PFSK-1 (cell line): ENCODE data around the gene MEOX2.

Experiments used
- FOXP2 ChIP-seq: optimal IDR thresholded peaks from 2 replicates; pipeline ENCODE3; 2011; ENCODE audit warnings: borderline replicate concordance, control low read depth, inconsistent platforms; ENCODE audit not compliant: insufficient read depth; ENCODE audit errors: extremely low read length, extremely low read depth
- POLR2AphosphoS5 ChIP-seq: IDR thresholded peaks from 2 replicates; pipeline ENCODE4 v1.6.1; 2012; ENCODE audit warnings: low read depth, mild to moderate bottlenecking, control low read depth, low read length, moderate library complexity
- SIN3A ChIP-seq: IDR thresholded peaks from 2 replicates; pipeline ENCODE4 v1.6.1; 2012; ENCODE audit warnings: mild to moderate bottlenecking, low read length, moderate library complexity, borderline replicate concordance; ENCODE audit not compliant: insufficient read depth
- TAF1 ChIP-seq: IDR thresholded peaks from 2 replicates; pipeline ENCODE4 v1.6.1; 2012; ENCODE audit warnings: low read length, control low read depth, borderline replicate concordance; ENCODE audit not compliant: insufficient read depth
- TF ChIP-seq, protein P1 (sequence below), 2 experiments: IDR thresholded peaks; 2 replicates each; pipeline versions ENCODE4 v1.6.1 to v1.8.0; 2011 to 2012; ENCODE audit warnings: low read depth in 2 of 2, low read length in 2 of 2, control low read depth in 1 of 2, inconsistent platforms in 1 of 2, mild to moderate bottlenecking in 1 of 2, moderate library complexity in 1 of 2; ENCODE audit not compliant: insufficient read depth in 1 of 2

The MEOX2 gene

DNA sequence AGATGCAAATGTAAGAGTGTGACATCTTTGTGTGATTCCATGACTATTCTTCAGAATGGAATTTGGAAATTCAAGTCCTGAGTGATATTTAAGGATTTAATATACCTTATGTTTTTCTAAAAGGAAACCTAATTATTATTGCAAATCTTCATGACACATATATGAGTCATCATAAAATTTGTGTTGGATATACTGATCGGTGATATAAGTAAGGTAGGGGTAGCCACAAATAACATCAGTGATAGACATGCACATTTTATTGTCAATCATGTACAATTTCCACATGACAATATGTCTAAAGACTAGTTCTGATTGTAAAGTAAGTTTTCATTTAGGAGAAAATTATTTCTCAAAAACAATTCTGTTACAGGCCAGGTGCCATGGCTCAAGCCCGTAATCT lies 65.0 kb downstream of the MEOX2 start:
- TF ChIP-seq, protein P1, sequence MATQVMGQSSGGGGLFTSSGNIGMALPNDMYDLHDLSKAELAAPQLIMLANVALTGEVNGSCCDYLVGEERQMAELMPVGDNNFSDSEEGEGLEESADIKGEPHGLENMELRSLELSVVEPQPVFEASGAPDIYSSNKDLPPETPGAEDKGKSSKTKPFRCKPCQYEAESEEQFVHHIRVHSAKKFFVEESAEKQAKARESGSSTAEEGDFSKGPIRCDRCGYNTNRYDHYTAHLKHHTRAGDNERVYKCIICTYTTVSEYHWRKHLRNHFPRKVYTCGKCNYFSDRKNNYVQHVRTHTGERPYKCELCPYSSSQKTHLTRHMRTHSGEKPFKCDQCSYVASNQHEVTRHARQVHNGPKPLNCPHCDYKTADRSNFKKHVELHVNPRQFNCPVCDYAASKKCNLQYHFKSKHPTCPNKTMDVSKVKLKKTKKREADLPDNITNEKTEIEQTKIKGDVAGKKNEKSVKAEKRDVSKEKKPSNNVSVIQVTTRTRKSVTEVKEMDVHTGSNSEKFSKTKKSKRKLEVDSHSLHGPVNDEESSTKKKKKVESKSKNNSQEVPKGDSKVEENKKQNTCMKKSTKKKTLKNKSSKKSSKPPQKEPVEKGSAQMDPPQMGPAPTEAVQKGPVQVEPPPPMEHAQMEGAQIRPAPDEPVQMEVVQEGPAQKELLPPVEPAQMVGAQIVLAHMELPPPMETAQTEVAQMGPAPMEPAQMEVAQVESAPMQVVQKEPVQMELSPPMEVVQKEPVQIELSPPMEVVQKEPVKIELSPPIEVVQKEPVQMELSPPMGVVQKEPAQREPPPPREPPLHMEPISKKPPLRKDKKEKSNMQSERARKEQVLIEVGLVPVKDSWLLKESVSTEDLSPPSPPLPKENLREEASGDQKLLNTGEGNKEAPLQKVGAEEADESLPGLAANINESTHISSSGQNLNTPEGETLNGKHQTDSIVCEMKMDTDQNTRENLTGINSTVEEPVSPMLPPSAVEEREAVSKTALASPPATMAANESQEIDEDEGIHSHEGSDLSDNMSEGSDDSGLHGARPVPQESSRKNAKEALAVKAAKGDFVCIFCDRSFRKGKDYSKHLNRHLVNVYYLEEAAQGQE (IDR thresholded peaks at IDR 0.05; ENCODE audit: insufficient read depth in 1 of 2, low read depth in 2 of 2, low read length in 2 of 2), result no peak
- TF ChIP-seq TAF1 (no peak), POLR2AphosphoS5 (no peak), FOXP2 (no peak), SIN3A (no peak)

DNA sequence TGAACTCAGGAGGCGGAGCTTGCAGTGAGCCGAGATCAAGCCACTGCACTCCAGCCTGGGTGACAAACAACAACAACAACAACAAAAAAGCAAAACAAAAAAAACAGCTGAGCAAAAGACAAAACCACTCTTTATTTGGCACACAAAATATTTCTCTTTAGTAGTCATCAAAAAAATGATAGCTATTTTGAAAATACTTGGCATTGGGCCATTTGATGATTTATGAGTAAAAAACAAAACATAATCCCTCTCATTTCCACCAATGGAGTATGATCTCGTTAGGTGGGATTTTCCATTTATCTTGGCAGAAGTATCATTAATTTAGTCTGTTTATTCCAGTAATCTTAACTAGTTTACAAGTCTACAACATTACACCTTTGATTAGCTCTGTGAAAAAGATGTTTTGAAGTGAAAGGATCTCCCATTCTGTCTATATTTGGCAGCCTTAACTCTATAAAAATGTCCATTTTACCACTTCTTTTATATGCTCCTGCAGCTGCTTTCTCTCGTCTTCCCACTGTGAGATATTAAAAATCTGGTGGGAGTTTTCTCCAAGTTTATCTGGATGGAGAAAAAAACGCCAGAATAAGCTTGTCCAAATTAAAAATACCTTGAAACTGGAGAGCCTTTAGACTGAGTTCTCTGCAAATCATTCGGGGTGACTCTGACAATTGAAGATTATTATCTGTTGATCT lies 65.8 kb downstream of the MEOX2 start:
- no peak for TF ChIP-seq POLR2AphosphoS5
- no peak for TF ChIP-seq SIN3A

DNA sequence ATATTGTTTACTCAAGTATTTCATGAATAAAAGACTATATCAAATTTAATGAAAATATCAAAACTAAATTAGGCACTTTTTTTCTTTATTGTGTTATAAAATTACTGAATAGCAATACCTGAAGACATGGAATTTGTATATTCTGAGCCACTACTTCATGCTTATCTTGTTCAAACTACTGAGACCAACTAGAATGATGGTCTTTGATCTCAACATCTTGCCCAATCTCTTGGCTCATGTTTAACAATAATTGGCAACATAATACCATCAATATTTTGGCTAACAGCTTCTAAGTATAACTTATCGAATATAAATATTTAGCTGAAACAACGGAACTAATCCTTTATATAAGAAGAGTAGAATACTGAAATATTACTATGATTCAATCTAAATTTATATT lies 68.2 kb downstream of the MEOX2 start:
- TF ChIP-seq SIN3A (no peak), FOXP2 (no peak), POLR2AphosphoS5 (no peak), TAF1 (no peak)
- TF ChIP-seq, protein P1 (IDR thresholded peaks at IDR 0.05; ENCODE audit: insufficient read depth in 1 of 2, low read depth in 2 of 2, low read length in 2 of 2), result no peak

DNA sequence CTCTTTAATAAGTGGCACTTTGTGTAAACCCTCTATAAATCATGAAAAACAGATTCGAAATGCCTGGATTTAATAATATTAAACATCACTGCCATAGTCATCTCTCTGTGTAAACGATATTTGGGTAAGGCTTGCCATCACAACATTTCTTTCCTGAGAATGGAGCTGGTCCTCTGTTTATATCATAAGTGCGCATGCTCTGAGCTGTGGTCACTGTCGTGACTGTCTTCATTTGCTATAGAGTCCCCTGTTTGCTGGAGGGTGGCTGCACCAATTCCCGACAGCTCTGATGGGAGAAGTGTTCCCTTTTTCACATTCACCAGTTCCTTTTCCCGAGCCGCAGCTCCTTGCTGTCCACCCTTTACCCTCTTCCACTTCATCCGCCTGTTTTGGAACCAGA lies 74.3 kb downstream of the MEOX2 start:
- TF ChIP-seq, protein P1 (IDR thresholded peaks at IDR 0.05; ENCODE audit: insufficient read depth in 1 of 2, low read depth in 2 of 2, low read length in 2 of 2), result no peak
- TF ChIP-seq SIN3A (no peak), FOXP2 (no peak), POLR2AphosphoS5 (no peak), TAF1 (no peak)

DNA sequence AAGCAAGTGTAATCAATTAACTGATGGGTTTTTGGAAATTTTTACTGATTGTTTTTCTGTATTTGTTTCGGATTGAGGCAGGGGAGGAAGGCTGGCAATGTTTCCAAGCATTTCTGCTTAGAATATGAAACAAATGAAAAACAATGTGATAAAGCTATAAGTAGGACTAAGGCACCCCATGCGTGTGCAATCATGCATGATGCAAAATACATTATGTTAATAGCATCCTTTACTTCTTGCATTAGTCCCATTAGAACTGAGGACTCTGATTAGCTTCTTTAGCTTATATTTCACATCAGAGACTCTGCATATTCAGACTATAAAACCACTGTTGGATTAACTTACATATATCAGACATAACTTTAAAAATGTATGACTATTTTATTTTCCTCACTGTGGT lies 76.0 kb downstream of the MEOX2 start:
- no peak for TF ChIP-seq POLR2AphosphoS5
- TF ChIP-seq FOXP2, result no peak
- no peak for TF ChIP-seq SIN3A
- TF ChIP-seq, protein P1 (IDR thresholded peaks at IDR 0.05; ENCODE audit: insufficient read depth in 1 of 2, low read depth in 2 of 2, low read length in 2 of 2), result no peak
- no peak for TF ChIP-seq TAF1
